ENCODE data around the gene YEATS2.

YEATS2 gene

DNA sequence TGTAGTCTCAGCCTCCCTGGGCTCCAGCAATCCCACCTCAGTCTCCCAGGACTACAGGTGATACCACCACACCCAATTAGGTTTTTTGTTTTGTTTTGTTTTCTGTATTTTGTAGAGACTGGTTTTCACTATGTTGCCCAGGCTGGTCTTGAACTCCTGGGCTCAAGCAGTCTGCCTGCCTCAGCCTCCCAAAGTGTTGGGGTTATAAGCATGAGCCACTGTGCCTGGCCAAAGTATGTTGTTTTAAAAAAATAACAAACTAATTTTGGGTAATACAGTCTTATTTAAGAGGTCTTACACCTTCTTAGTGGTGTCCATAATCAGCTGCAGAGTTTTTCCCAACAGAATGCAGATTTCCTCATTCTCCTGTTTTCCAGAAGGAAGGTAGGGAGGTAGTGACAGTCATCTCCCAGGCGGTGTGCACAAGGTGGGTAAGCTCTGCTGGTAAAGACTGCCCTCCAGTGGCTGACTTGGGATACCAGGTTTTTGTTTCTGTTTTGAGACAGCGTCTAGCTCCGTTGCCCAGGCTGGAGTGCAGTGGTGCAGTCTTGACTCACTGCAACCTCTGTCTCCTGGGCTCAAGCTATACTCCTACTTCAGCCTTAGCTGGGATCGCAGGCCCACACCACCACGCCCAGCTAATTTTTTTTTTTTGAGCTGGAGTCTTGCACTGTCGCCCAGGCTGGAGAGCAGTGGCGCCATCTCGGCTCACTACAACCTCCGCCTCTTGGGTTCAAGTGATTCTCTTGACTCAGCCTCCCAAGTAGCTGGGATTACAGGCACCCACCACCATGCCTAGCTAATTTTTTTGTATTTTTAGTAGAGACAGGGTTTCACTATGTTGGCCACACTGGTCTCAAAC, 69.4 kb downstream of the YEATS2 start (continued):
- peak; percentile 92 for TF ChIP-seq ZNF121 (tag by site-specific recombination; IDR thresholded peaks at IDR 0.05)
- TF ChIP-seq ZNF645 (tag by site-specific recombination; IDR thresholded peaks at IDR 0.05) = no peak
- TF ChIP-seq, protein P1, sequence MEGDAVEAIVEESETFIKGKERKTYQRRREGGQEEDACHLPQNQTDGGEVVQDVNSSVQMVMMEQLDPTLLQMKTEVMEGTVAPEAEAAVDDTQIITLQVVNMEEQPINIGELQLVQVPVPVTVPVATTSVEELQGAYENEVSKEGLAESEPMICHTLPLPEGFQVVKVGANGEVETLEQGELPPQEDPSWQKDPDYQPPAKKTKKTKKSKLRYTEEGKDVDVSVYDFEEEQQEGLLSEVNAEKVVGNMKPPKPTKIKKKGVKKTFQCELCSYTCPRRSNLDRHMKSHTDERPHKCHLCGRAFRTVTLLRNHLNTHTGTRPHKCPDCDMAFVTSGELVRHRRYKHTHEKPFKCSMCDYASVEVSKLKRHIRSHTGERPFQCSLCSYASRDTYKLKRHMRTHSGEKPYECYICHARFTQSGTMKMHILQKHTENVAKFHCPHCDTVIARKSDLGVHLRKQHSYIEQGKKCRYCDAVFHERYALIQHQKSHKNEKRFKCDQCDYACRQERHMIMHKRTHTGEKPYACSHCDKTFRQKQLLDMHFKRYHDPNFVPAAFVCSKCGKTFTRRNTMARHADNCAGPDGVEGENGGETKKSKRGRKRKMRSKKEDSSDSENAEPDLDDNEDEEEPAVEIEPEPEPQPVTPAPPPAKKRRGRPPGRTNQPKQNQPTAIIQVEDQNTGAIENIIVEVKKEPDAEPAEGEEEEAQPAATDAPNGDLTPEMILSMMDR (tag by site-specific recombination; IDR thresholded peaks at IDR 0.05) = peak; percentile 77
- TF ChIP-seq, protein P2, sequence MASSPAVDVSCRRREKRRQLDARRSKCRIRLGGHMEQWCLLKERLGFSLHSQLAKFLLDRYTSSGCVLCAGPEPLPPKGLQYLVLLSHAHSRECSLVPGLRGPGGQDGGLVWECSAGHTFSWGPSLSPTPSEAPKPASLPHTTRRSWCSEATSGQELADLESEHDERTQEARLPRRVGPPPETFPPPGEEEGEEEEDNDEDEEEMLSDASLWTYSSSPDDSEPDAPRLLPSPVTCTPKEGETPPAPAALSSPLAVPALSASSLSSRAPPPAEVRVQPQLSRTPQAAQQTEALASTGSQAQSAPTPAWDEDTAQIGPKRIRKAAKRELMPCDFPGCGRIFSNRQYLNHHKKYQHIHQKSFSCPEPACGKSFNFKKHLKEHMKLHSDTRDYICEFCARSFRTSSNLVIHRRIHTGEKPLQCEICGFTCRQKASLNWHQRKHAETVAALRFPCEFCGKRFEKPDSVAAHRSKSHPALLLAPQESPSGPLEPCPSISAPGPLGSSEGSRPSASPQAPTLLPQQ (tag by site-specific recombination; IDR thresholded peaks at IDR 0.05) = no peak
- TF ChIP-seq ZNF514 (tag by site-specific recombination; IDR thresholded peaks at IDR 0.05) = no peak
- TF ChIP-seq, protein P3, sequence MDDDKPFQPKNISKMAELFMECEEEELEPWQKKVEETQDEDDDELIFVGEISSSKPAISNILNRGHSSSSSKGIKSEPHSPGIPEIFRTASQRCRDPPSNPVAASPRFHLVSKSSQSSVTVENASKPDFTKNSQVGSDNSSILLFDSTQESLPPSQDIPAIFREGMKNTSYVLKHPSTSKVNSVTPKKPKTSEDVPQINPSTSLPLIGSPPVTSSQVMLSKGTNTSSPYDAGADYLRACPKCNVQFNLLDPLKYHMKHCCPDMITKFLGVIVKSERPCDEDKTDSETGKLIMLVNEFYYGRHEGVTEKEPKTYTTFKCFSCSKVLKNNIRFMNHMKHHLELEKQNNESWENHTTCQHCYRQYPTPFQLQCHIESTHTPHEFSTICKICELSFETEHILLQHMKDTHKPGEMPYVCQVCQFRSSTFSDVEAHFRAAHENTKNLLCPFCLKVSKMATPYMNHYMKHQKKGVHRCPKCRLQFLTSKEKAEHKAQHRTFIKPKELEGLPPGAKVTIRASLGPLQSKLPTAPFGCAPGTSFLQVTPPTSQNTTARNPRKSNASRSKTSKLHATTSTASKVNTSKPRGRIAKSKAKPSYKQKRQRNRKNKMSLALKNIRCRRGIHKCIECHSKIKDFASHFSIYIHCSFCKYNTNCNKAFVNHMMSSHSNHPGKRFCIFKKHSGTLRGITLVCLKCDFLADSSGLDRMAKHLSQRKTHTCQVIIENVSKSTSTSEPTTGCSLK (tag by site-specific recombination; IDR thresholded peaks at IDR 0.05) = no peak
- no peak for TF ChIP-seq ZNF324 (tag by site-specific recombination; IDR thresholded peaks at IDR 0.05)

DNA sequence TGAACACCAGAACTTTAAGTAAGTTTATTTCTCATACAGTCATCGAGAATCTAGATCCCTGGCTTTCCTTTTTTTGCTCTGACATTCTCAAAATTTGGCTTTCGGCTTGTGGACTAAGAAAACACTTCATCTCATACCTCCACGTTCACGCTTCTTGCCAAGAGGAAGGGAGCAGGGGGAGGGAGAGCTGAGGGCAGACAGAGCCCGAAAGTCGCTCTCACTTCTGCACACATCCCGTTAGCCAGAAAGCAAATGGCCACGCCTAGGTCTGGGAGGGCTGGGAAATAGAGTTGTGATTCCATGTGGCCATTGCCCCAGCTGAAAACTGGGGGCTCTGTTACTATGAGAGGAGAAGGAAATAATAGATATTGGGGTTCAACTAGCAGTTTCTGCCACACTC, 70.5 kb downstream of the YEATS2 start:
- Histone ChIP-seq H3K36me3 (ENCODE audit: control insufficient read depth in 2 of 2, insufficient read depth in 1 of 2, low read length in 2 of 2) (peaks cover 3 to 50% of the 10 kb centered on the region in 2 experiments; a peak in 2 of 3 replicates), H3K27ac (ENCODE audit: extremely low read depth, low read depth, low read length) (no peak overlapping the region)

DNA sequence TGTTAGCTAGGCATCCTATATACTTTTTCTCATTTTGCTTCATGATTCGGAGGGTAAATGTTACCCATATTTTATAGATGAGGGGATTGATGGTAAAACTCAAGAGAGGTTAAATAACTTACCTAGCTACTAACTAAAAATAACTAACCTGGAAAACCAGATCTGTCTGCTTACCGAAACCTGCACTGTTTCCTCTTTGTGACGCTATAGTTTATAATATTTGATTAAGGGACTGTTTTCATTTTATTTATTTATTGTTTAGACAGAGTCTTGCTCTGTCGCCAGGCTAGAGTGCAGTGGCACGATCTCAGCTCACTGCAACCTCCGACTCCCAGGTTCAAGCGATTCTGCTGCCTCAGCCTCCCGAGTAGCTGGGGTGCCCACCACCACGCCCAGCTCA, 71.9 kb downstream of the YEATS2 start:
- CTCF ChIA-PET = no interaction called here
- no peaks in the 10 kb centered on the region for H3K4me1 ChIP-seq (ENCODE audit: control insufficient read depth, insufficient read depth, low read length)
- H3K4me3 ChIP-seq (ENCODE audit: low read depth, low read length) = no peak overlapping the region
- POLR2A ChIA-PET = no interaction called here
- no peaks in the 10 kb centered on the region for H3K9me3 ChIP-seq (ENCODE audit: control insufficient read depth, insufficient read depth, low read depth, low read length)
- H3K36me3 ChIP-seq (ENCODE audit: control insufficient read depth in 2 of 2, insufficient read depth in 1 of 2, low read length in 2 of 2) = peaks cover 3 to 58% of the 10 kb centered on the region in 2 experiments
- H3K27ac ChIP-seq (ENCODE audit: extremely low read depth, low read depth, low read length) = no peak overlapping the region
- no peak for TF ChIP-seq ZNF354C (tag by site-specific recombination; IDR thresholded peaks at IDR 0.05; ENCODE audit: borderline replicate concordance, low read depth)
- TF ChIP-seq ZNF362 (tag by site-specific recombination; IDR thresholded peaks at IDR 0.05) = no peak
- no peak for TF ChIP-seq ZNF785 (tag by site-specific recombination; IDR thresholded peaks at IDR 0.05)

More for the DNA sequence above, 70.5 kb downstream of the YEATS2 start:
- no peaks in the 10 kb centered on the region for H3K9me3 ChIP-seq (ENCODE audit: control insufficient read depth, insufficient read depth, low read depth, low read length)
- no peaks in the 10 kb centered on the region for H3K4me1 ChIP-seq (ENCODE audit: control insufficient read depth, insufficient read depth, low read length)
- TF ChIP-seq ZNF610 (tag by site-specific recombination; IDR thresholded peaks at IDR 0.05; ENCODE audit: borderline replicate concordance) (no peak), ZNF239 (tag by site-specific recombination; IDR thresholded peaks at IDR 0.05) (no peak), ZFHX2 (tag by site-specific recombination; conservative IDR thresholded peaks at IDR 0.05) (no peak), TRIM28 (IDR thresholded peaks at IDR 0.05; ENCODE audit: borderline replicate concordance, low read length) (no peak), ZNF777 (tag by site-specific recombination; IDR thresholded peaks at IDR 0.05; ENCODE audit: borderline replicate concordance) (no peak), ZFP37 (tag by site-specific recombination; IDR thresholded peaks at IDR 0.05) (no peak), ZBTB7A (tag by site-specific recombination; IDR thresholded peaks at IDR 0.05; ENCODE audit: low read depth) (no peak), ZNF548 (tag by site-specific recombination; IDR thresholded peaks at IDR 0.05) (no peak), ZNF48 (tag by site-specific recombination; IDR thresholded peaks at IDR 0.05) (no peak), ZNF571 (tag by site-specific recombination; IDR thresholded peaks at IDR 0.05) (no peak), ZNF423 (tag by site-specific recombination; IDR thresholded peaks at IDR 0.05) (no peak), ZEB2 (tag by site-specific recombination; IDR thresholded peaks at IDR 0.05) (no peak), ZNF626 (tag by site-specific recombination; IDR thresholded peaks at IDR 0.05) (no peak), SP7 (tag by site-specific recombination; IDR thresholded peaks at IDR 0.05) (no peak), ZNF174 (tag by site-specific recombination; IDR thresholded peaks at IDR 0.05) (no peak)
- ChIA-PET CTCF (interaction anchor here (1.7 to 1.8 kb wide), 2 partner anchors 290 to 299 kb away, joined by 6 read pairs; no protein-coding TSS in a partner anchor), POLR2A (no interaction called here)
- no peak overlapping the region for H3K4me3 ChIP-seq (ENCODE audit: low read depth, low read length)
